NCI-H345 treated with DMSO at 0.1 percent for 48 hours (cell line): ENCODE data around the gene RBMS3.
"Not testable (repeated sequence)": the region's sequence is repeated elsewhere in the genome, so short reads cannot be mapped to it uniquely, and the experiment has no call there.

Experiments
- DNase-seq: peaks from one replicate; lab custom pipeline; 2025; ENCODE audit not compliant: unreplicated experiment; lab: John Stamatoyannopoulos, UW

Gene RBMS3

DNA sequence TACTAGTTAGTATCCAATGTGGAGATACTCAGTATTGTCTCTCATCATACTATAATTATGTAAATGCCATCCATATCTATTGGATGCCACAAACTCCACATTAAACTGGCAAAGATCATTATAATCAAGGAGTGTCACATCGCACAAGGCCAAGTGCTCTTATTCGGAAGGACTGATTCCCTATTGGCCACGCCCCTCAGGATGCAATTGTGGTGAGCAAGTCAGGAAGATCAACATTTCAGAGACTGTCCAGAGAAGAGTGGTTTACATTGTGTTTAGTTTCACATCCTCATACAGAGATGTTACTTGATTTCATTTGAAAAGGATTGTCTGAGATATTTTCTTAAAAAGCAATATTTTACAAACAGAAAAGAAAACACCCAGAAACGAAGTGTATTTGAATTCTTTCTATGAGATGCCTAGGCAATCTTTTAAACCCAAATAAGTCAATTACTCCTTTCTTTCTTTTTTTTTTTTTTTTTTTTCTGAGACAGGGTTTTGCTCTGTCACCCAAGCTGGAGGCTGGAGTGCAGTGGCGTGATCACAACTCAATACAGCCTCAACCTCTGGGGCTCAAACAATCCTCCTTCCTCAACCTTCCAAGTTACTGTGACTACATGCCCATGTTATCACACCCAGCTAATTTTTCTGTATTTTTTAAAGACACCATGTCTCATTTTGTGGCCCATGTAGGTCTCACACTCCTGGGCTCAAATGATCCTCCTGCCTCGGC, 369.1 kb downstream of the RBMS3 start:
- DNase-seq = no peak

DNA sequence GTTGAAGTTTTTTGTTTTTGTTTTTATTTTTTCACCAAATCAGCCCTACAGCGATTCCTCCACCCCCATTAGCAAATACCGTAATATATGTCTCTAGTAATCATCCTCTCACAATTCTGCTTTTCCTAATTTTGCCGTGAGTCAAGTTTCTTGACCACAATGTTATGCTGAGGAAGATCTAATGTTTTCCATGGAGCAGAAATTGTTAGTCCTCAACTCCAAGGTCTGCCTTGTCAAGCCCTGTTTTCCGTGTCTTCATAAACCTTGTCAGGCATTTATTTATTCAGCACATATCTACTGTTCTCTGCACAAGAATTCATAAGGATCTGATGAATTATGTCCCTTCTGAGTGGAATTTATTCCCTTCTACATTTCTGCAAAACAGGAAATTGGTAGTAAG, 372.8 kb downstream of the RBMS3 start:
- no peak for DNase-seq

DNA sequence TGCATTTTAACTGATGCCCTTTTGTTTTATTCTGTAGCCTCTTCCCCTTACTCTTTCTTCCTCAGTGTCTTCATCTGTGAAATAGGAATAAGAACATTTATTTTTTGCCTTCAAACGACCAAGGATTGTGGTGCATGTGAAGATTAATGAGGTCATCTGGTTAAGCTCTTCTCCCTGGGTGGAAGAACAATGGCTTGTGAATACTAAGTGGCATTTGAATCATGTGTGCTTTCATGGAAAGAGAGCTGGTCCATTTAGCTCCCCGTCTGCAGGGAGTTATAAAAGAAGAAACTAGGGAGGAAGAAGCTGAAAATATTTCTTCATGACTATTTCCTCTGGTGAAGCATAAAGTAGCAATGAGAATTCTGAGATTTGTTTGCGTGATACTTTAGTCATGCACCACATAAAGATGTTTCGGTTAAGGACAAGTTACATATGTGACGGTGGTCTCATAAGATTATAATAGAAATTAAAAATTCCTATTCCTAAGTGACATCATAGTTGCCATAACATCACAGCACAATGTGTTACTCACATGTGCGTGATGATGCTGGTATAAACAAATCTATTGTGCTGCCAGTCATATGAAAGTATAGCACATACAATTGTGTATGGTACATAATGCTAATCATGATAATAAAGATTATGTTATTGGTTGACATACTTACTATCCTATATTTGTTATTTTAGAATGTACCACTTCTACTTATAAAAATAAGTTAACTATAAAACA, 374.3 kb downstream of the RBMS3 start:
- DNase-seq = no peak

DNA sequence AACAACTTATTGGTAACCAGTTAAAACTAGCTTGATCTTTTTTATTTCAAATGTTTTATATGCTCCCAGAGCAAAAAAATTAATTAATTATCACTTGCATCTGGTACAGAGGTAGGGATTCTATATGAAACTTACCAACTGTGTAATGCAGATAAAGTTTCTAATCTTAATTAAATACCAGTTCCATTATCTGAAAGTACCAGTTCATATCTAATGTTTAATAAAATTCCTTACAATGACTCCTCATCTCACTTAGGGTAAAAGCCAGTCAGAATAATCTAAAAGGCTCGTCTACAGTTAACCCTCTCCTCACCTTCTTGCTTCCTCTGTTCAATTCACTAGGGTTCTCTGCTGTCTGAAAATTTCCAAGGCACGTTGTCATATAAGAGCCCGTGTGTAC, 384.8 kb downstream of the RBMS3 start:
- no peak for DNase-seq

DNA sequence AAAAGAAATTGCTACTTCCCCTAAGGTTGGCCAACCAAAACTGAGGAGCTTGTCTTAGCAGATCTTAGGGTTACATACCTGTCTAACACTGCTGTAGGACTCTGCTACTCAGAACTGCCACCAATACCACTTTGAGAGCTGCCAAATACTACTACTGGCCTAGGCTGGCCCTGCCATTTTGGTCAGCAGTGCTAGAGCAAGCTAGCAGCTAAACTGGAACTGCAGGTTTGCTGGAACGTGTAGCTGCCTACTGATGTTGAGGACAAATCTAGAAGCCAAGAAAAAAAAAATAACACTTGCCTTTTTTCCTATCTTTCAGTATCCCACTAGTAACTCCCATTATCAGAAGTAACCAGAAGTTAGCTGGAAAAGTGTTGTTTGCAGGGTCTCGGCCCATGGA, 387.4 kb downstream of the RBMS3 start:
- DNase-seq = no peak

DNA sequence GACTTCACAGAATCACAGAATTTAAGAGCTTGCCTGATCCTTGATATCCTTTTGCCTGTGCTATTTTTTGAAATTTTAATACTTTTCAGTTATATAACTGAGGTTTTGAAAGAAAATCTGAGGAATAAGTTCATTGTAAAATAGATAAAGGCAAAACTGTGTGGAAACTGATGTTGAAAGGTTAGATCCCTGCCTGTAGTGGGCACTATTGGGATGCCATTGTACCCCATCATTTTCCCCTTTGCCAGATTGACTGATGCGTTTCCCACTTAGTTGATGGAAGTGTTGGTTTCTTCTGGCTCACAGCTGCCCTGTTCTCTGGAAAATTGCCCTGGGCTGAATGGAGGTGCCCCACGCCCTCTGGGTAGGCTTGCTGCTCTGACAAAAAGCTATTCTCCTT, 387.9 kb downstream of the RBMS3 start:
- DNase-seq = no peak

DNA sequence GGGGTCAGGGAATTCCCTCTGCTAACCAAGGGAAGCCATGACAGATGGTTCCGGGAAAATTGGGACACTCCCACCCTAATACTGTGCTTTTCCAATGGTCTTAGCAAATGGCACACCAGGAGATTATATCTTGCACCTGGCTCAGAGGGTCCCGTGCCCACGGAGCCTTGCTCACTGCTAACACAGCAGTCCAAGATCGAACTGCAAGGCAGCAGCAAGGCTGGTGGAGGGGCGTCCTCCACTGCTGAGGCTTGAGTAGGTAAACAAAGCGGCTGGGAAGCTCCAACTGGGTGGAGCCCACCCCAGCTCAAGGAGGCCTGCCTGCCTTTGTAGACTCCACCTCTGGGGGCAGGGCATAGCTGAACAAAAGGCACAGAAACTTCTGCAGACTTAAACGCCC, 389.6 kb downstream of the RBMS3 start:
- not testable (repeated sequence) for DNase-seq

DNA sequence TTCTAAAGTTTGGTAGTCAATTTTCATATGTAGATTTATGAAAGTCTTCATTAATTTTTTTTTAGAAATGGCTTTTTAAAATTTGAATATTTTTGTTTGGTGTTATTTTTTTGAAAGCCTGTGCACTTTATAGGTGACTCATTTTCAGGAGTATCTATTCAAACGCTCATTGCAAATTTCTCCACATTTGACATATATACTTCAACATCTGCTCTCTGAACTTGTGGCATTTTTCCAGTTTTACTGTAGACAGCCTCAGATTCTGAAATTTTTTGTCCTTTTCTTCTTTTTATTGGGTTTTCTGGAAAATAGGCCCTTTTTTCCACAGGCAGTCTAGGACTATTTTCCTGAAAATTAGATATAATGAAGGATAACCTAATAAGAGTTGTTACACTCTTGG, 396.6 kb downstream of the RBMS3 start:
- DNase-seq = no peak

DNA sequence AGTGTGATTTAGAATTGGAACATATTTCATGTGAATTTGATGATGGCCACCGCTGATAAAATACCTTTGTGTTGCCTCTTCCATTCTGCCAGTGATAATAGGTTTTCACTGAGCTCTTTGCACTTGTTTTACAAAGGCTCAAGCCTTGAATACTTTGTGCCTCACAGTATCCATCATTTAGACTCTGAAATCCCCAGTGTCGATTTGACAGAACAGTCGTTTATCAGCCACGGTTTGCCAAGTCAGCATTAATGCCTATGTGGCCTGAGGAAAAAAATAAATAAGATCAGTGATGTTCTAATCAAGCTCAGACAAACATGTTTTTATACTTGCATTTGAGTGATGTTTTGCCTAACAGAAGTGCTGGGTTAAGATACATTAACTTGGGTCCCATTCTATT, 399.1 kb downstream of the RBMS3 start:
- no peak for DNase-seq

DNA sequence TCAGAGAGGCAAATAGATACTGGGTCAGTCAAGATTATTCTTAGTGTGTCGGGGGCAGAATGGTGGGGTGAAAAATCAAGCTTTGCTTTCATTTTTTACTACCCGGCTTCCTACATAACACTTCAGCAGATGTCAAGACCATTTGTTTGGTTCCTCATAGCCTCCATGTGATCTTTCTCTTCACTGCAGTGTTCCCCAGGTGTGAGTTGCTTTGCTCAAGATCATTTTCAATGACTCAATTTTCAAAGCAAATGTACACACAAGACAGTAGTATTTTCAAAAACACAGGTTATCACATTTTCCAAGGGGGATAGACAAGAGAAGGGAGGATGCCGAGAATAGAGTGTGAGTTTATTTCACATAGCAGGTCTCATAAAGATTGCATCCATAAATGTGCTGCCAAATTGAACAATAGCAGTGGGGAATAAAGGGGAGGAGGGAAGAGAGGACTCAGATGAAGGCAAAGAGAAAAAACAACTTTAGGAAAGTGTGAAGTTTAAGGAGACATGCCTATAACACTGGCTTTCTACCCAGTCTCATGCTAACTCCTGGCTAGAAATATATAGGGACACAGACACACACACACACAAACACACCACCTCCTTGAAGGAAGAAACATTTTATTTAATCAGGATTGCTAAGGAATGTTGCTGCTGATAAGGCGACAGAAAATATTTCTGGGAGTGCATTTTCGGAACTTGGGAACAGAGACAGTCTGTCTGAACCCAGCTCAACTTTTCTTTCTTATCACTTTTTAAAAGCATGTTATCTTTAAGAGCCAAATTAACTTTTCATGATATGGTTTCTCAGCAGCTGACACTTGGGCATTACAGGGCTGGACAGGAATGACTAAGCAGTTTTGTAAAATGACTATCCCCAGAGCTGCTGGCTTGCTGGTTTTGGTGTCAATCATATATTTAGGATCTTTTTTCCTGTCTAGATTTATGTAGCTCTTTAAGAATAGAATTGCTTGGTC, 402.4 kb downstream of the RBMS3 start:
- DNase-seq = no peak

DNA sequence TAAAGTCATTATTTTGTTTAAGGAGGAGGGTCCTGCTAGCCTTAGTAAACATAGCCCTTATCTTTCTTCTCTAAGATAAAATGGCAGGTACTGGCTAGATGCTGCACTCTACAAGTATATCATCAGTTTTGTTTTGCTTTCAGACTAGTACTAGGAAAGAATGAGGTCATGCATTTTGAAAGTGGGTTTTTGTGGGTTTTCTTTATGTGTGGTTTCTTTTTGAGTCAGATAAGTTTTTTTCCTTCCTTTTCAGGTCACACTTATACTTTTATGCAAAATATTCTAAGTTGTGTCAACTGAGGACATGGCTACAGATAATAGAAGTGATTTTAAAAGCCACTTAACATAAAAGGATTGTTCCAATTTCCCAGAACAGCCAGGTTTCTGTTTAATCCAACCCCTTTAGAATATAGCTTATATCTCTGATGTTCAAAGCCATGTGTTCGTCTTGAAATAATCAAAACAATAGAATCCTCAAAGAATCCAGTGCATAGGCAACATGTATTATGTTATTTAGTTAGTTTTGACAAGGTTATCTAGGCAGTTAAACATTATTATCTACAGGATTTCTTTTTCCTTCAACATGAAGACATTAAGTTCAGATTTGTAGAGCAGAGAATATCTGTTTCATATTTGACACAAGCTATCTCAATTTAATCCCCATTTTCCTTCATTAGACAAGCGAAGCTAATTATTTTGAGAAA, 406.2 kb downstream of the RBMS3 start:
- no peak for DNase-seq

DNA sequence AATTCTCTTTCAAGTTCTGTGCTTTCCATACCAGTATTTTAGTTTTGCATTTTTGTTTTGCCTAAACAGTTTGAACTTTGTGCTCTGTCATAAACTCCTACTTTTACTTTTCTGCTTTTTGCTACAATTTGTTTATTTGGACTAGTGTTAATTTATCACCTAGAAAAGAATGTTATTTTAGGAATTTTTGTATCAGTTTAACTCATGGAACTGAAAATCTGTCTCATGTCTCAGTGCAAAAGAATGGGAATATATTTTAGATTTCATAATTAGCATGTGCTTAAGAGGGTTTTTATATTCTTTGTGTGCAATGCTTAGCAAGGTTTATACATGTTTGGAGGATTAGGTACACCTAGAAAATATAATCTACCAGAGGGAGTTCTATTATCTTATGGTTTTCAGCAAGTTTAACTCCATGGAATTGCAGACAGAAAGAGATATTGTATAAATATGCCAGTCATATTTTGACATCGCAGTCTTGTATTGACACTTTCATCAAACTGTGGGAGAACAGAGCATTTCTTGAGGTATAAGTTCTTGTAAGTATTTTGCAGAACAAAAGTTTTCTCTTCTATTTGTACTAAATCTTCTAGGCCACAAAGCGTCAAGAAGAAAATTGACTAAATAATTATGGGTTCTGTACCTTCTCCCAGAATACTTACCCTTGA, 409.9 kb downstream of the RBMS3 start:
- no peak for DNase-seq

DNA sequence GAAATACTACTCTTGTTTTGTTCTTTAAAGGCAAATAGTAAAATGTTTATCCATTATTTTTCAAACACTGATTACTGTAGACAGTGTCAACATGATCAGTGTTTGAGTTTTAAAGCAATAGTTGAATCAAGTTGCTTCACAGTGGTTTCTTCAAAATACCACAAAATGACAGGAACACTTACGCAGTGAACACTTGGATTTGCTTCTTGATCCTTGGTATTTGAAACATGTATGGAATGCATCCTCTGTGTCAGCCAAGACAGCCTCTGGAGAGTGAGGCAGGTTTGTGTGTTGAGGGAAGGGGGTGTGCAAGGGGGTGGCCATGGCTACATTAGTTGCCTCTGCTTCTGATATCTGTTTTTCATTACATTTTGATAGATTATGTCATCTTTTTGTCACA, 413.0 kb downstream of the RBMS3 start:
- DNase-seq = no peak

DNA sequence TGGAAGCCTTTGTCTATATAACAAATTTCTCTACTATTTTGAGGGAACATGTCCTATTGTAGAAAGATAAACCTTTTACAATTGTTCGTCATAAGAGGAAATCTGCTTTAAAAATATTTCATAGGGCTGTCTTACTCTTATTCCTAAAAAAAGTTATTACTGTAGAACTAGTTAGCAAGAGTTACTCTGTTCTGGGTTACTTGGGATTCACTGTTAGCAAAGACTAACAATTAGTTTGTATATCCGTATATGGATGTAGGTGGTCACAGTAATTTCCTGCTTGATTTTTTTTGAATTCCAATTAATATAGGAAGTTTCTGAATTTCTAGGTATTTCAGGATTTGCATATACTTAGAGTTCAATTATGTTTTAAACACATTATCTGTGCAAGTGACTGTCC, 413.5 kb downstream of the RBMS3 start:
- DNase-seq = no peak

DNA sequence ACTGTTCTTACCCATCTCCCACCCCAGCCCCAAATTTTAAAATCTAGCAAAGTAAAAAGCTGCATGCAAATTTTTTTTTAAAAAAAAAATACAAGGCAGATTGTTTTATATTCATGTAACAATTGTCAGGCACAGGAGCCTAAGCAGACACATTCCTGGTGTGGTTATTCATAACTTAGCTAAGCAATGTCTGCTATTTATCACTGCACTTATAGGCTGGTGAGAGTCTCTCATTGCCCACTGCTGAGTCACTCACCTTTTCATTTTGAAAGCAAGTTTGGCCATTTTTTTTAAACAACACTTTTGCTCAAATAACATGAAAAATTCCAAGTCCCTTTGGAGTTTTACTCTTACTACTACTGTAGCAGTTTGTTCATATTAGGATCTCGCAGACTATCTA, 413.9 kb downstream of the RBMS3 start:
- no peak for DNase-seq

DNA sequence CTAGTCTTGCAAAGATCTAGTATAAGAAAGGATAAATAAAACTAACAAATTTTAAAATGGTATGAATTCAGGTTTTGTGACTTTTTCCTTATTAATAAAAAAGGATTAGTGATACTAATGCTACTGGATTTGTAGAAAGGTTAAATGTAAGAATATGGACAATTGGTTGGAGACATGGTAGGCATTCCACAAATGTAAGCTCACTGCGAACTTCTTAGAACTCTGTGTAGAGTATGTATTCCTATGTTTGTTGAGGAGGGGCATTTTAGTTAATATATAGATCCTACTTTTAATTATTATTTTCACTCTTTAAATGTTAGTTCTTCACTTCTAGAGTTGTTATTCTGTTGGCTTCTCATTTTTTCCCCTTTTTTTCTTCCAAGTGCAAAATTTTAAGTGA, 414.3 kb downstream of the RBMS3 start:
- no peak for DNase-seq

DNA sequence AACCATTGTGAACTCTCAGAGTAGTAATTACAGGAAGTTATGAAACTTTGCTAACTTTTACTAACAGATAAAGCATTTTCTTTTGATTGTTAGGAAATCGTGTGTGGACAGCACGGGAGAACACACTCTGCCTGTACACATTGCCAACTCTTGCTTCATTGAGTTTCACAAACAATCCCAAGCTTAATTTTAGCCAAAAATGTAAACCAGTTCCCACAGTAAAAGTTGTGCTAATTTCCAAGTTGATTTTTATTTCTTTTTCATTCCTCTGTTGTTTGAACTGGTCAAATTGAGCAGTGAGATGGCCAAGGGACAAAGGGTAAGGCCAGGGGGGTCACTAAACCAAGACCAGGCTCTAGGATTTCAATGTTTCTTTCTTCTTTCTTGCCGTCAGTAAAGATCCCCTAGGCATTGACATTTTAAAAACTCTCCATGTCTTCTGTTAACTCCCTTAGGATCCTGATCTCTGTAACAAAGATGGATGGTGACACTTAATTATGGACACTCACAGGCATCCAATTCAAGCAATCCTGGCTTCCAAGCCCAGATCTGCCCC, 414.9 kb downstream of the RBMS3 start:
- DNase-seq = no peak

DNA sequence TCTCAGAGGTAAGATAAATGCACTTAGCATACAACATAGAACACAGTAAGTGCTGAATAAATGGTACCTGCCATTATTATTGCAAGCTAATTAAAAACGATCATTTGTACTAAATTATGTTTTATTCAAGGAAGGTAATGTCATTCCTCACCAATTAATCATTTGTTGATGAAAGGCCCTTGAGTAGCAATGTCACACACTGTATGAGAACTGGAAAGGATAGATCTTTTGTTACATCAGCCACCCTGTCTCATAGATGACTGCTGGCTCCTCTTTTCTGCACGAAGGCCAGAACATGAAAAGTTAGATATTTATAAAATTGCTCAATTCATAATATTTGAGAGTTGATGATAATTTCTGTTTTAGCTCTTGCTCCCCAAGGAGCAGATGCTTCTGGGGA, 415.4 kb downstream of the RBMS3 start:
- DNase-seq = no peak

DNA sequence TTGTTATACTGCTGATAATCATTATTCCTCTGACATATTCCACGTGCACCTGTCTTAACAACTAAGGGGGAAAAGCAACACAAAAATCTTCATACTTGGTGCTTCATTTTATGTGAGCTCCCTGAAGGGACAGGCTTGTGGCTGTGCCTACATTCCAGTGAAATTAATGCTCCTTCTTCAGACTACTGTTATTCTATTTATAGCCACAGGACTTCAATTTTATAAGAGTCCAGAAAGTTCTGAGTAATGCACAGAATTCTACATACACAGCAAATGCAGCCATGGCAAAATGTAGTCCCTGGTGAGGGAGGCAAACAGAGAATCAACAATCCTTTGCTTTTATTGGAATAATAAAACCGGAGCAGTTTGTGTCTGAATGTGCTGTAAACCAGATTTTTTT, 417.1 kb downstream of the RBMS3 start:
- no peak for DNase-seq

DNA sequence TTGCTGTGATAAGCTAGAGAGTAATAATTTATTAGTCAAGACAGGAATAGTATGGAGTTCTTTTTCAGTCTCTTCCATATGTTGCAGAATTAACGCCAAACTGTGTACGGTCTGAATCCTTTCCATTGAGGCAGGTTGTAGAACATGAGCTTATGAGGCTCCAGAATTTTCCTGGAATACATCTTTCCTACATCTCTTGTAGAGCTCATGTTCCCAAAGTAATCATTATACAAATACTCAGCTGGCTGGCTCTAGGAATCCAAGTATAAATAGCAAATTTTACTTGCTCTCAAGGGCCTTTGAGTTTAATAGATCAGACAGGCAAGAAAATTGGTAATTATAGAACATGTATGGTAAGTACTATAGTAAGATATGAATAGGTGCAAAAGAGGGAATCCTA, 419.4 kb downstream of the RBMS3 start:
- DNase-seq = no peak
